GM12878 (cell line): Measurements from ENCODE around the gene ADAM19. TPM values are rescaled to one million over a fixed set of nuclear protein-coding genes. Genes with fewer than 3 reads are reported as not detected.

ENCODE experiments used
- ATAC-seq: fragments of 200-7000 bp; cut with Tn5 transposase; 3 replicates; pipeline ENCODE4 v1.9.1; 2020; ENCODE audit warnings: mild to moderate bottlenecking, moderate library complexity
- BruUV-seq: library from RNA; stranded (reverse); fragments of 400-500 nt; replicated peaks from 2 replicates; lab custom pipeline; 2021; lab: Mats Ljungman, UMichigan
- CTCF ChIA-PET: fragments of 300-600 bp; sonication (Branson Sonifier 250); formaldehyde crosslinking; extraction: SDS; loops from one replicate; lab custom pipeline; 2021; ENCODE audit warnings: inconsistent platforms; lab: Yijun Ruan, JAX
- POLR2A ChIA-PET: fragments of 350-600 bp; formaldehyde crosslinking; extraction: SDS; loops from one replicate; lab custom pipeline; 2021; ENCODE audit warnings: inconsistent platforms; lab: Charles Lee
- RAD21 ChIA-PET: fragments of 300-600 bp; sonication (Branson Sonifier 250); formaldehyde crosslinking; loops from one replicate; lab custom pipeline; 2023; ENCODE audit warnings: antibody characterized with exemption; ENCODE audit not compliant: unreplicated experiment; lab: Charles Lee
- SMC1A ChIA-PET: fragments of 300-600 bp; sonication (Branson Sonifier 250); formaldehyde crosslinking; loops from one replicate; lab custom pipeline; 2023; ENCODE audit not compliant: unreplicated experiment, uncharacterized antibody; lab: Charles Lee
- DNase-seq: peaks from one replicate; pipeline ENCODE4 v3.0.0-alpha.2; 2011; ENCODE audit warnings: low read depth, low spot score
- FAIRE-seq: peaks from 3 replicates; lab custom pipeline; 2011; peaks lifted over from hg19 to GRCh38; lab: Jason Lieb, UNC
- H2AFZ ChIP-seq: 2 replicates; pipeline ENCODE4 v1.6.0; 2011; ENCODE audit warnings: low read depth, low read length, control low read depth; ENCODE audit not compliant: control insufficient read depth
- H3K27ac ChIP-seq: 2 replicates; pipeline ENCODE4 v1.5.1; 2011; ENCODE audit warnings: control low read depth; ENCODE audit not compliant: control insufficient read depth, insufficient read depth
- H3K27me3 ChIP-seq, 2 experiments: replicated peaks in 1 of 2; 2 replicates each; pipeline versions ENCODE4 v1.6.0 to v1.6.1; 2011; ENCODE audit warnings: low read length in 1 of 2; ENCODE audit not compliant: control insufficient read depth in 2 of 2, insufficient read depth in 2 of 2
- H3K36me3 ChIP-seq, 2 experiments: 2 replicates each; pipeline ENCODE4 v1.5.1; 2011; ENCODE audit warnings: low read length in 1 of 2; ENCODE audit not compliant: control insufficient read depth in 2 of 2, insufficient read depth in 2 of 2
- H3K4me1 ChIP-seq: 2 replicates; pipeline ENCODE4 v1.6.1; 2011; ENCODE audit warnings: mild to moderate bottlenecking, low read length, moderate library complexity, mixed read lengths; ENCODE audit not compliant: control insufficient read depth, insufficient read depth
- H3K4me2 ChIP-seq: 2 replicates; pipeline ENCODE4 v1.6.0; 2011; ENCODE audit warnings: control low read depth; ENCODE audit not compliant: control insufficient read depth, insufficient read depth
- H3K4me3 ChIP-seq: fragments of 200-600 bp; sonication (generic); 2 replicates; pipeline ENCODE4 v1.5.1; 2016
- H3K79me2 ChIP-seq: 2 replicates; pipeline ENCODE4 v1.6.0; 2011; ENCODE audit warnings: low read length; ENCODE audit not compliant: control insufficient read depth, insufficient read depth
- H3K9ac ChIP-seq: 2 replicates; pipeline ENCODE4 v1.8.0; 2011; ENCODE audit warnings: low read length, control low read depth, mixed read lengths; ENCODE audit not compliant: control insufficient read depth, insufficient read depth
- H3K9me3 ChIP-seq: replicated peaks from 3 replicates; pipeline ENCODE4 v1.5.1; 2011; ENCODE audit warnings: mild to moderate bottlenecking, low read length; ENCODE audit not compliant: control insufficient read depth, insufficient read depth
- H4K20me1 ChIP-seq: 2 replicates; pipeline ENCODE4 v1.6.0; 2011; ENCODE audit not compliant: control insufficient read depth, insufficient read depth
- BMI1 ChIP-seq: fragments of 450-650 bp; IDR thresholded peaks from 2 replicates; pipeline ENCODE4 v1.6.1; 2016; ENCODE audit warnings: mild to moderate bottlenecking, moderate library complexity, borderline replicate concordance
- CBX3 ChIP-seq: fragments of 200-600 bp; sonication (generic); IDR thresholded peaks from 2 replicates; pipeline ENCODE4 v1.6.1; 2016; ENCODE audit warnings: low read depth, borderline replicate concordance
- HDAC2 ChIP-seq: fragments of 200-600 bp; sonication (generic); IDR thresholded peaks from 2 replicates; pipeline ENCODE4 v1.6.1; 2017
- MAX ChIP-seq: IDR thresholded peaks from 2 replicates; pipeline ENCODE4 v1.6.1; 2012; ENCODE audit warnings: low read depth, low read length, improper control_type of control experiment
- MTA3 ChIP-seq: IDR thresholded peaks from 2 replicates; pipeline ENCODE4 v1.6.1; 2012; ENCODE audit warnings: low read length, inconsistent platforms, borderline replicate concordance
- NR2C2 ChIP-seq: IDR thresholded peaks from 2 replicates; pipeline ENCODE4 v1.6.1; 2011; ENCODE audit warnings: borderline replicate concordance, low read depth; ENCODE audit not compliant: control insufficient read depth, insufficient read length
- POLR2AphosphoS5 ChIP-seq: IDR thresholded peaks from 2 replicates; pipeline ENCODE4 v1.6.1; 2011; ENCODE audit warnings: mild to moderate bottlenecking, low read length, inconsistent platforms
- POU2F2 ChIP-seq: IDR thresholded peaks from 3 replicates; pipeline ENCODE4 v1.6.1; 2011; ENCODE audit warnings: low read depth, mild to moderate bottlenecking, low read length, borderline replicate concordance
- PRDM15 ChIP-seq: fragments of 450-650 bp; formaldehyde crosslinking; IDR thresholded peaks from 2 replicates; pipeline ENCODE4 v1.4.0; 2020; ENCODE audit warnings: mild to moderate bottlenecking, moderate library complexity
- REST ChIP-seq: IDR thresholded peaks from 2 replicates; pipeline ENCODE4 v1.6.1; 2012; ENCODE audit warnings: mild to moderate bottlenecking, low read depth, low read length
- WGBS: methylation state at CpG from one replicate; pipeline ENCODE4 v1.1.6; 2016; ENCODE audit warnings: low lambda C conversion rate; ENCODE audit not compliant: insufficient replicate concordance, insufficient coverage; ENCODE audit errors: missing lambda C conversion rate; 5-methylcytosine and 5-hydroxymethylcytosine counted together
- in situ Hi-C: fragments of 300-500 bp; cut with MboI; formaldehyde crosslinking; loops from 9 replicates; pipeline ENCODE4 v1.14.3; 2018; ENCODE audit warnings: mixed read lengths
- intact Hi-C: fragments of 100-400 bp; cut with micrococcal nuclease; formaldehyde crosslinking; loops from one replicate; pipeline ENCODE4 v1.14.2; 2022; ENCODE audit not compliant: unreplicated experiment
- polyA plus RNA-seq, 11 experiments: library from polyadenylated mRNA; depleted of rRNA in 4 of 11; unstranded in 6 of 11; stranded (reverse) in 5 of 11; fragments of >200 nt; fragmentation: Nextera tagmentation in 4 of 11; fragmentation: Illumina TruSeq in 1 of 11; extraction: Ambion mirVana in 4 of 11; extraction: Trizol in 1 of 11; gene quantifications; 1 replicate in 1 of 11; 2 replicates in 10 of 11; pipeline versions ENCODE4 v1.2.1 to v1.2.3, GENCODE V29; 2011 to 2016; ENCODE audit warnings: inconsistent platforms in 2 of 11, missing spikeins in 2 of 11, low read depth in 1 of 11
- total RNA-seq, 4 experiments: library from RNA; depleted of rRNA in 3 of 4; stranded (reverse); fragments of >200 nt in 3 of 4; fragmentation: Illumina TruSeq in 1 of 4; extraction: Trizol in 1 of 4; gene quantifications; 2 replicates each; pipeline versions ENCODE4 v1.2.1 to v1.2.3, GENCODE V29; 2013 to 2021

ADAM19 gene
- total and polyA plus RNA-seq, 10 of the 15 experiments (the other 5 are each of a cell fraction or from before 2014, with no cell fraction given), result 16.0 to 92.8 (median 44.7) TPM

GRCh38 chr5:157608972-157609565 lies 33.5 kb upstream of the ADAM19 start:
- H3K79me2 ChIP-seq, result no peaks in the 10 kb centered on the region
- intact Hi-C loops (no loop called here), in situ Hi-C loops (no loop called here)
- no peak overlapping the region for H3K27ac ChIP-seq
- H3K4me2 ChIP-seq, result no peak overlapping the region
- TF ChIP-seq NR2C2, result no peak
- no peak for TF ChIP-seq POU2F2
- no peak for TF ChIP-seq POLR2AphosphoS5
- TF ChIP-seq PRDM15 (CRISPR knock-in tag), result no peak
- TF ChIP-seq MAX, result no peak
- no peak for TF ChIP-seq BMI1
- TF ChIP-seq CBX3, result no peak
- TF ChIP-seq MTA3, result no peak
- TF ChIP-seq HDAC2, result no peak
- no peak for TF ChIP-seq REST
- H3K36me3 ChIP-seq, result no peaks in the 10 kb centered on the region
- ATAC-seq (no peak), DNase-seq (no peak), FAIRE-seq (no peak)
- no peaks in the 10 kb centered on the region for H3K27me3 ChIP-seq
- no peak overlapping the region for H3K9ac ChIP-seq
- H3K4me1 ChIP-seq, result peaks cover 44% of the 10 kb centered on the region
- H2AFZ ChIP-seq, result no peak overlapping the region
- SMC1A ChIA-PET, result interaction anchor here (0.8 to 11.6 kb wide), 9 partner anchors 9 to 90 kb away, joined by 3 to 142 read pairs (median 5); partner anchors contain the start of gene SOX30
- no peak overlapping the region for H3K4me3 ChIP-seq
- POLR2A ChIA-PET, result interaction anchor here (0.8 to 3.7 kb wide), 5 partner anchors 13 to 119 kb away, joined by 3 to 25 read pairs (median 4); no protein-coding TSS in a partner anchor
- CTCF ChIA-PET, result interaction anchor here (0.7 to 1.7 kb wide), 5 partner anchors 14 to 177 kb away, joined by 3 to 7 read pairs (median 4); no protein-coding TSS in a partner anchor
- BruUV-seq, result no TSS peak
- H4K20me1 ChIP-seq, result no peaks in the 10 kb centered on the region
- WGBS, result 67% methylated on average over 8 of the region's 8 CpGs
- no peaks in the 10 kb centered on the region; the same call in 2 of the 3 replicates for H3K9me3 ChIP-seq
- RAD21 ChIA-PET, result interaction anchor here (0.7 to 7.2 kb wide), 2 partner anchors 12 to 193 kb away, joined by 3 to 90 read pairs; no protein-coding TSS in a partner anchor
